HG02798 (cell line): ENCODE measurements around the gene DMC1.

Experiments
- ATAC-seq: cut with Tn5 transposase; IDR thresholded peaks from one replicate; pipeline ENCODE4 v1.9.1; 2021; ENCODE audit warnings: mild to moderate bottlenecking; ENCODE audit not compliant: unreplicated experiment, poor library complexity

Gene DMC1

DNA sequence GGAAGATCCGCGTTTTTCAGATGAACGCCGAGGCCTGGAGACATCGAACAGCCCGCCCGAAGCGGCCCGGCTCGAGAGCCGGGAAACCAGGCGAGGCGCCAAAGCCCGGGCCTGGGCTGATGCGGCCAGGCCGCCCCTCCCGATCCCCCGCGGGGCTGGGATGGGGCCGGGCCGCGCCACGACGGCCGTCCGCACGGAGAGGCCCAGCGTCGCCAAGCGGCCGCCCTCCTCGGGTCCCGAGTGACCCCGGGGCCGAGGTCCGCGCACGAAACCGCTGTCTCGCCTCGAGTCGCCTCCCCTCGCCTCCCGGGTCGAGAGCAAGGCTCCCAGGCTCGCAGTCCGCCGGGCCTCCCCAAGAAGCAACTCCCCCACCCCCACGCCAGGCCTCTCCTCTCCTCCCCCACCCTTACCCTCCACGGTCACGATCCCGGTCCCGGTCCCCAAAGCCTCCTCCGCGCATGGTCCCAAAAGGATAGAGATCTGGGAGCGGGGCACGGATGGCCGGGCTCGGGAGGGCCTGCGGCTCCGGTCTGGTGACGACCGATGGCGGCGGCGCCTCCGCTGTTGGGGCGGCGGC is 64.4 kb downstream of the DMC1 start:
- ATAC-seq, result peak; percentile 23

- ATAC-seq, result no peak
Observed at GRCh38 chr22:38504731-38505540, 65.0 kb downstream of the DMC1 start.

GRCh38 chr22:38503021-38503420 is 67.0 kb downstream of the DMC1 start:
- ATAC-seq, result no peak

GRCh38 chr22:38501797-38502672 is 67.9 kb downstream of the DMC1 start:
- ATAC-seq, result no peak

DNA sequence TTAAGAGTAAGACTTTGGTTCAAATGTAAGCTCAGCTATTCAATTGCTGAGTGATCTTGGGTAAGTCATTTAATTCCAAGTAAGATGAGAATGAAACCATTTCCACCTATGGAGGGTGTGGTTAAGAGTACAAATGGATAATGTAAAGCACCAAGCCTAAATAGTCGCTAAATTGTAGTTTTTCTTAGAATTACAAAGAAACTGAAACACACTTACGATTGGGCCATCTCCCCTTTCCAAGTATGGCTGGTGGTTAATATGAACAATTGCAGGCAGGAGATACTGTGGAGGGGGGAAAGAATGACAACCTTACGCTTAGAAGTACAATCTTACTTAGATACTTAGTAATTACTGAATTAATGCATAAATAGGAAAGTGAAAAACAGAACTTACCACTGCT is 72.1 kb downstream of the DMC1 start:
- ATAC-seq, result no peak

DNA sequence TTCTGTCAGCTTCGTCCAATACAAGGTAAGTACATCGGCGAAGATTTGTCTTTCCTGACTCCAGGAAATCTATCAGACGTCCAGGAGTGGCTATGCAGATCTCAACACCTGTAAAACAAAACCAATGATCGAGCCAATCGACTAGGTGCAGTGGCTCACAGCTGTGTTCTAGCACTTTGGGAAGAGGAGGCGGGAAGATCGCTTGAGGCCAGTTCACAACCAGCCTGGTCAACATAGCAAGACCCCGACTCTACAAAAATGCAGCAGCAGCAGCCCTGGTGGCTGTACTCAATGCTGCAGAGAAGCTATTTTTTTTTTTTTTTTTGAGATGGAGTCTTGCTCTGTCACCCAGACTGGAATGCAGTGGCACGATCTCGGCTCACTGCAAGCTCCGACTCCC is 75.0 kb downstream of the DMC1 start:
- ATAC-seq, result no peak

GRCh38 chr22:38494498-38494897 is 75.5 kb downstream of the DMC1 start:
- ATAC-seq, result no peak

GRCh38 chr22:38491707-38492348 is 78.2 kb downstream of the DMC1 start:
- ATAC-seq, result no peak

DNA sequence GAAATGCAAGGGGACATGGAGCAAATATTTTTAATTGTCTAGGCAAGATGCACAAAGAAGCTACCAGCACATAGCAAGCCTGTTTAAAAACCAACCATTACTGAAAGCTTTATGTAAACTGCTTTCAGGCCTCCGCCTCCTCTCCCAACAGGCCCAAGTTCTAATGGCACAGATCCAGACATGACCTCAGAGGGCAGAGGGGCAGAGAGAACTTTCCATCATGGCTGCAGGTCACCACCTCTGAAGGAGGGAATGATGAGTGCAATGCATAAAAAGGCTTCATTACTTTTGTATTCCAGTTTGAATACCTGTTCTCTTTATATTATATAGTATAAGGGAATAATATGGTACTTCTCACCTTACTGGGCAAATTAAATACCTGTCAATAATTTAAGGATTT is 79.1 kb downstream of the DMC1 start:
- ATAC-seq, result no peak

DNA sequence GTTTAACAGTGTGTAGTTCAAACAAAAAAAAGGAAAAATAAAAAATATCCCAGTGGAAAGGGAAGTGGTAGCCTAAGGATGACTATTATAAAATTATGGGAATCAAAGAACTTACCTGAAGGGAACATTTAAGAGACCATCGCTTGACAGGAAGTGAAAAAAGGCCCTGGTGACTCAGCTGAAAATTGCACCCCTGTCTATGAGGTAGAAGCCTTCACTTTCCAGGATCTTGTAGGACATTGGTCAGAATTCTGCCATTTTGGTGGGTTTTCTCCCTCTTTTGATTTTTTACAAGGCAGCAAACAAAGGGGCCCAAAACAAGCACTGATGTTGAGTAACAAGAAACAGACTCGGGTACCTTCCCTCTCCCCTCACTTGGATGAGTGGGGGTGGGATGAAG is 79.5 kb downstream of the DMC1 start:
- ATAC-seq, result no peak

DNA sequence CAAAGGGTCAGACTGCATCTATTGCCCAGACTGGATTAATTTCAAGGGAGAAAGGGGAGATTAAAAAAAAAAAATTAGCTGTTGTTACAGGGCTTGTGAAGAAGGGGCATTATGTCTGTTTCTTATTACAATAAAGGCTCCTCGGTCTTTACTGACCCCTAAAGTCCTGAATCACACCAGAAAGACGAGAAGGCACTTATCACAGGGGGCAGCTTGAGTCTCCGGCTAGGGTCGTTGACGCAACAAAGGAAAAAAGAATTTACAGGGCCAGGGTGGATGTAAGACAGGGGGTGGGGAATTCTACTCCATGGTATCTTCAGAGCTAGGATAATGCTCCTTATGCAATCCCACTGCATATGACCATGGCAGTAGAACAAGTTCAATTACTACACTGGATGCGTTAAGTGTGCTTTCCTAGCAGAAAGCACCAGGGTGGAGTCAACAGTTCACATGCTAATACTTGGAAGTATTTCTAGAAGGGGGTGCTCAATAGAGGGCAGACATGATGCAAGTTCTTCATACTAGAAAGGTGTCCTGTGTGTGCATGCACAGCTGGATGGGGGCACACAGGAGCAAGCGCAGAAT is 80.3 kb downstream of the DMC1 start:
- no peak for ATAC-seq

- ATAC-seq, result no peak
Observed at GRCh38 chr22:38489142-38489541, 80.8 kb downstream of the DMC1 start.

DNA sequence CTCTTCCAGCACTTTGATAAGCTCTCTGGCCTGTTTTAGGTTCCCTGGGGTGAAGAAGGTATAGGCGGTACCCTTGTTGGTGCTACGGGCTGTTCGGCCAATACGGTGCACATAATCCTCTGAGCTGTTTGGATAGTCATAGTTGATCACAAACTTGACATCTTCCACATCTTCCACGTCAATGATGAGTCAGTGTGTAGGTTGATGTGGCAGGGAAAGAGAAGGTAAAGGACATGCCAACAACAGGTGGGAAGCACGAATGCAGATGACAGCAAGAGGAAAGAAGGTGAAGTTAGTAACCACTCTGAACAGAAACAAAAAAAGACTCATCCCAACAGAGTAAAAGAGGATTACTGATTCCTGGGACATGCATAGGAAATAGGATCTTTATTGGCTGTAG is 82.0 kb downstream of the DMC1 start:
- ATAC-seq, result no peak

GRCh38 chr22:38485783-38486182 is 84.2 kb downstream of the DMC1 start:
- no peak for ATAC-seq

GRCh38 chr22:38484244-38484643 is 85.7 kb downstream of the DMC1 start:
- no peak for ATAC-seq

- no peak for ATAC-seq
Observed at GRCh38 chr22:38482662-38483308, 87.2 kb downstream of the DMC1 start.

GRCh38 chr22:38481871-38482332 is 88.1 kb downstream of the DMC1 start:
- ATAC-seq, result no peak

DNA sequence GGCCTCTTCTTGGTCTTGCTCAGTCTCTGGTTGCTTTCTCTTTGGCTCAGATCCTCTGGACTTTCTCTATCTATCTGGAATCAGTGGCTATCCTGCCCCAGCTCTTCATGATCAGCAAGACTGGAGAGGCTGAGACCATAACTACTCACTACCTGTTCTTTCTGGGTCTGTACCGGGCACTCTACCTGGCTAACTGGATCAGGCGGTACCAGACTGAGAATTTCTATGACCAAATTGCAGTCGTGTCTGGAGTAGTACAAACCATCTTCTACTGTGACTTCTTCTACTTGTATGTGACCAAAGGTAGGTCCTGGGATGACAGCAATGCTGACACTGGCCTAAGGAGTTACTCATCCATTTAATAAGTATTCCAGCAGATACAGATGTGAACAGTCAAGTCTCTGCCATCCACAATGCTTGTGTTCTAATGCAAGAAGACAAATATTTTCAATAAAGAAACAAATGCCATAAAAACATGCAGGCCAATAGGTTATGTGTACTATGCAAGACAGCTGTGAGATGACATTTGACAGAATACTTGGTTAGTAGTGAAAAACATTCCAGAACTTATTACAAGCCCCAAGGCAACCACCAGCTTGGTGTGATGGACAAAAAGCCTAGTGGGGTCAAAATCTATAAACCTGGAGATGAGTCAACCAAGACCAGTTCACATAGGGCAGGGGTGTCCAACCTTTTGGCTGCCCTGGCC is 88.7 kb downstream of the DMC1 start:
- no peak for ATAC-seq
